Measurements from ENCODE around the gene SIM2.

The SIM2 gene

GRCh38 chr21:36717976-36718375 lies 19.1 kb downstream of the SIM2 start:
- DNase-seq, result no peak

GRCh38 chr21:36718951-36719501 lies 20.1 kb downstream of the SIM2 start:
- DNase-seq, result no peak

- DNase-seq, result no peak
Observed at GRCh38 chr21:36719614-36720013, 20.7 kb downstream of the SIM2 start.

GRCh38 chr21:36721817-36722216 lies 22.9 kb downstream of the SIM2 start:
- no peak for DNase-seq

GRCh38 chr21:36722370-36723368 lies 23.8 kb downstream of the SIM2 start:
- no peak for DNase-seq

- DNase-seq, result no peak
Observed at GRCh38 chr21:36723371-36723881, 24.5 kb downstream of the SIM2 start.

GRCh38 chr21:36724660-36725059 lies 25.7 kb downstream of the SIM2 start:
- no peak for DNase-seq

GRCh38 chr21:36725793-36726386 lies 27.0 kb downstream of the SIM2 start:
- DNase-seq, result no peak

- no peak for DNase-seq
Observed at GRCh38 chr21:36727866-36728265, 29.0 kb downstream of the SIM2 start.

- no peak for DNase-seq
Observed at GRCh38 chr21:36728371-36729111, 29.6 kb downstream of the SIM2 start.

GRCh38 chr21:36729310-36729970 lies 30.5 kb downstream of the SIM2 start:
- DNase-seq, result no peak

- DNase-seq, result no peak
Observed at GRCh38 chr21:36730291-36731281, 31.7 kb downstream of the SIM2 start.

GRCh38 chr21:36732217-36732616 lies 33.3 kb downstream of the SIM2 start:
- DNase-seq, result no peak

- no peak for DNase-seq
Observed at GRCh38 chr21:36732761-36733160, 33.8 kb downstream of the SIM2 start.

GRCh38 chr21:36733857-36734256 lies 34.9 kb downstream of the SIM2 start:
- no peak for DNase-seq

GRCh38 chr21:36734367-36735200 lies 35.7 kb downstream of the SIM2 start:
- DNase-seq, result no peak

GRCh38 chr21:36735201-36735515 lies 36.2 kb downstream of the SIM2 start:
- DNase-seq, result no peak

- DNase-seq, result no peak
Observed at GRCh38 chr21:36735724-36736320, 36.9 kb downstream of the SIM2 start.

GRCh38 chr21:36738489-36739126 lies 39.7 kb downstream of the SIM2 start:
- DNase-seq, result no peak
